ENCODE results near the gene ANK3.

Gene ANK3

DNA sequence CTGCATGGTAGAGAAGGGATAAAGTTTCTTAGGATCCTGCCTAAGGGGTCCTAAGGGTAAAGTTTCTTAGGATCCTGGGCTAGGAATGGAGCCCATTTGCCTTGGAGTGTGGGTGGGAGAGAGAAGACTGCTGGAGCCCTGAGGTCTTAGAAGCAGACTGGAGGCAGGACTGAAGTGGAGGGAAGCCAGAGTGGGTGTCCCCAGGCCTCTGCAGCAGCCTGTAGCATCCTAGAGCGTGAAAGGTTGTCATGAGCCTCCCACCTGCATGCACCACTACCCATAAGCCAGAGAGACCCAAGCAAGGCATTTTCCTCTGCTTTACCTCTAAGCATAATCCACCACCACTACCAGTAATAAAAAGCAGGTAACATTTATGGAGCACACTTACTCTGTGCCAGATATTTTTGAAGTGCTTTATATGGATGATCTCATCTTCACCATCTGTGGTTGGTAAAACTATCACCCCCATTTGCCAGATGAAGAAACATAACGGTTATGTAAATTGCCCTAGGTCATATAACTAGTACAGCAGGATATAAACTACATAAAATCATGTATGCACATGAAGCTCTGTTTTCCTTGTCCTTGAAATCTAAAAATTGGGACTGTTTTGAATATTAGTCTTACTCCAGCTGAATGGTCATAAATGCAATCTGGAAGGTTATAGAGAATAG, 379.8 kb downstream of the ANK3 start:
- no peak for DNase-seq

DNA sequence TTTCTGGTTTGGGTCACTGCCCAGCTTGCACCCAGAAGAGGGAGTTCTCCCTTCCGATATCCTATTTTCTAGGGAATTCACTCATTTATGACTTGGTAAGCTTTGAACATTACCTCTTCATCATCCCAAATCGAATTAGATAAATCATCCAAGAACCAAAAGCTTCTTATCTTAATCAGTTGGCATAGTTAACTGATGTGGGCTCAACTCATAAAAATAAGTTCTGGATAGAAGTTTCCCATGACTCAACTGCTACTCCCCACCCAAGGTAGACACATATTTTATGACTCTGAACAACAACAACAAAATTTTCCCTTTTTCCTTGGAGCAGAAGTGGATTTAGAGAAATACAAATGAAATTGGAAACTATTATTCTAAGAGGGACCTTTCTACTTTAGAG, 380.4 kb downstream of the ANK3 start:
- DNase-seq: no peak

DNA sequence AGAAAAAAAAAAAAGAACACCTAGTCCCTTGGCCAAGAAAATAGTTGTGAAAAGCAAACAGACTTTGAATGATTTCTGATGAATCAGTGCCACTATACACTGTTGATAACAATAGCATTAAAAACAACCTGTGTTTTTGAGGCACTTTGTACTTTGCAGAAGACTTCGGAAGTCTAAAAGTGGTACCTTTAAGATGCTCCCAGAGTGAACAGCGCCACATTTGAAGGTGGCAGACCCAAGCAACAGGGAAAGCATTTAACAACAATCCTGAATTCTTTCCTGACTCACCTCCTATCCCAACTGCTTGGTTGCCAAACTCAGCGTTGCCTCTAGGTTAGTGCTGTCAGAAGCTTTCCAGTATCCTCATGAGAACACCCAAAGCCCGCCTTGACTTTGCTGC, 380.9 kb downstream of the ANK3 start:
- DNase-seq: no peak

- DNase-seq: no peak
Observed at GRCh38 chr10:60006062-60006461, 383.6 kb downstream of the ANK3 start.

DNA sequence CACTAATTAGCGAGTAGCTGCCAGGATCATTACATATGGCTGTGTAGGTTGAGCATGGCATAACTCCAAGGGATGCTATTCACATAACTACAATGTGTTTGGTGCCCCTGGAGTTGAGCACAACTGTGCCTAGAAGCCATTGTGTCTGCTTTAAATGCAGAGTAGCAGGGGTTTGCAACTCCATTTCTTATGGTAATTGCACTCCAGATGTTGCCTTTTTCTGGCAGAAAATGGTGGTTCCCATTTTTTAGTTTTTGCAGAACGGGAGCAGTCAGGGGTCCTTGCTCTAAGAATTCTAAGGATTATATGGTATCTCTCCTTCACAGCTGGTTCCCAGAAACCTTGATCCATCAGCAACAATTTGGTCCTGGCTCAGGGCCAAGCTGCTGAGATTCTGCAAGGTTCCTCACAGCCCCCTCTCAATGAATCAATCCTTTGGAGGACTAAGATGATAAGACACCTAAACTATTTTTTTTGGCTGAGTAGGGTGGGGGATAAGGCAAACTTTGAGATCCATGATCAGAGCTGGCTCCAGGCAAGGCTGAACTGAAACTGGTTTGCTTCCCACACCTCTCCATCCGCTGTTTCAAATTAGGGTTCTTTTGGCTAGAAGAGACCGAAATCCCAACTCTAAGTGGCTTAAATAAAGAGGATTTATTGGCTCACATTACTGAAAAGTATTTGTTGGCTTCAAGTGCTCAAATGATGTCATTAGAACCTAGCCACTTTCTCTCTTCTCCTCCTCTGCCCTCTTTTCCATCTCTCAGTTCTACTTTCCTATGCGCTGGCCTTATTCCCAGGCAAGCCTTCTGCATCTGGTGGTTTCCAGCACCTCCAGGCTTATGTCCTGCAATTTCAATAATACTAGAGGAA, 385.8 kb downstream of the ANK3 start:
- no peak for DNase-seq

- DNase-seq: no peak
Observed at GRCh38 chr10:60000747-60001146, 388.9 kb downstream of the ANK3 start.

DNA sequence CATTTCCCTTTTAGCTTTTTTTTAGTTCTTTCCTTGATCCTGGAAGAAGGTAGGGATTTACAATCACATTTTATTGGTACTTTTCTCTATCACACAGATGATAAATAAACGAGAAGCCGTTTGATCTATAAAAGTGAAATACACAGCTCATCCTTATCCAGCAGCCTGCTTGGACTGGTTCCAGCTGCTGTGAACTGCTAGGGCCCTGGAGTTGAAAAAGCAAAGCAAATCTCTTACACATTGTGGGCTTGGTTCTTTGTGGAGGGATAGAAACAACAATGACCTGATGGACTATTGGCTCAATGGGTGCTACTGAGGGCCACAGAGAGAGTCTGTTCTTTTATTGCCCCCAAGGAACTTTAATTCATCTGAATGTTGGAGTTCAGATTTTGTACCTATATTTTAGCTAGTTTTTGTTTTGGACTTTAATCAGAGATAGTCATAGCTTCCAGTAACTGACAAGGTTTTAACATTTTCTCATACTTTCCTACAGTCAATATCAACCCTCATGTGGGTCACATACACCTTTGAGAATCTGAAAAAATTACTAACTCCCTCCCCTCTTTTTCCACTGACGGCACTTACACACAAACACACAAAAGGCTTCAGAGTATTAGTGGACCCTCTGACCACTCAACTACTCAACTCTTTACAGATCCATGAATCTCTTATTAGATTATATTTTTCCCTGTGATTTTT, 391.7 kb downstream of the ANK3 start:
- no peak for DNase-seq

DNA sequence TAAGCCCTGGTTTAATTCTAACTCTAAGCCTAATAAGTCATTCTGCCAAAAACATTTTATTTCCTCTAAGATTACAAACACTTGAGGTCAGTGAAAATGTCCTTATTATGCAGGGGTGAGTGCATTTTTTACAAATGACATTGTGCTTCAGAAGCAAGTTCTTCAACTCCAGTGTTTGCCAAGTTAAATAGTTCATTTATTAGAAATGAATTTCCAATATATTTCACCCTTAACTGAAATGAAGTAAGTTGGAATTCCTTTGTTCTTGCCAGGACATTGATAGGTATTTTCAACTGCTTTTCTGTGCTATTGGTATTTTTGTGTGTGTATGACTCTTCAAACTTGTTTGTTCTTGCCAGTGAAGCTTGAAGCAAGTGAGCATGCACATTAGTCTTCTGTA, 393.8 kb downstream of the ANK3 start:
- no peak for DNase-seq

GRCh38 chr10:59993931-59994330, 395.7 kb downstream of the ANK3 start:
- DNase-seq: no peak

GRCh38 chr10:59991661-59992060, 398.0 kb downstream of the ANK3 start:
- DNase-seq: no peak

GRCh38 chr10:59991117-59991516, 398.6 kb downstream of the ANK3 start:
- no peak for DNase-seq

- no peak for DNase-seq
Observed at GRCh38 chr10:59985639-59986038, 404.0 kb downstream of the ANK3 start.

DNA sequence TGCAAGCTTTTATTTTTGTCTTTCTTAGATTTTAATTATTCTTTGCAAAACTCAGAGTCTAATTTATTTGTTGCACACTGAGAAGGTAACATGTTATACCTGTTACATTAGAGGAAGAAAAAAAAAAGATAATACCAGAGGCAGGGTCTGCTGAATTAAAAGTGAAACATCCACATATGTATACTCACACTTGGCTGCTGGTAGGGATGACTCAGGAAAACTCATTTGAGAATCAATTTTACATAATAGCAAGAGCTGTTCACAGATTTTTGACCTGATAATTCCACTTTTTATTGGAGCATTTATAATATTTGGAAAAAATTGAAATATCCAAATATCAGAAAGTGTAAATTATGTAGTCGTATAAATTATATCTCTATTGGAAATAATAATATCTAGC, 405.3 kb downstream of the ANK3 start:
- DNase-seq: no peak

- no peak for DNase-seq
Observed at GRCh38 chr10:59980356-59980755, 409.3 kb downstream of the ANK3 start.

GRCh38 chr10:59977486-59977885, 412.2 kb downstream of the ANK3 start:
- DNase-seq: no peak

GRCh38 chr10:59976909-59977308, 412.8 kb downstream of the ANK3 start:
- DNase-seq: no peak

Data from activated T-cell treated with anti-CD3 and anti-CD28 coated beads, Interleukin-2, amount 50 U/mL, for 1 hour (primary cell).